Measurements from ENCODE around the gene OGN.

- TF ChIP-seq, protein P1, sequence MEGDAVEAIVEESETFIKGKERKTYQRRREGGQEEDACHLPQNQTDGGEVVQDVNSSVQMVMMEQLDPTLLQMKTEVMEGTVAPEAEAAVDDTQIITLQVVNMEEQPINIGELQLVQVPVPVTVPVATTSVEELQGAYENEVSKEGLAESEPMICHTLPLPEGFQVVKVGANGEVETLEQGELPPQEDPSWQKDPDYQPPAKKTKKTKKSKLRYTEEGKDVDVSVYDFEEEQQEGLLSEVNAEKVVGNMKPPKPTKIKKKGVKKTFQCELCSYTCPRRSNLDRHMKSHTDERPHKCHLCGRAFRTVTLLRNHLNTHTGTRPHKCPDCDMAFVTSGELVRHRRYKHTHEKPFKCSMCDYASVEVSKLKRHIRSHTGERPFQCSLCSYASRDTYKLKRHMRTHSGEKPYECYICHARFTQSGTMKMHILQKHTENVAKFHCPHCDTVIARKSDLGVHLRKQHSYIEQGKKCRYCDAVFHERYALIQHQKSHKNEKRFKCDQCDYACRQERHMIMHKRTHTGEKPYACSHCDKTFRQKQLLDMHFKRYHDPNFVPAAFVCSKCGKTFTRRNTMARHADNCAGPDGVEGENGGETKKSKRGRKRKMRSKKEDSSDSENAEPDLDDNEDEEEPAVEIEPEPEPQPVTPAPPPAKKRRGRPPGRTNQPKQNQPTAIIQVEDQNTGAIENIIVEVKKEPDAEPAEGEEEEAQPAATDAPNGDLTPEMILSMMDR (conservative IDR thresholded peaks at IDR 0.05; ENCODE audit: low read length), result no peak
- no peak for TF ChIP-seq EZH2phosphoT487 (IDR thresholded peaks at IDR 0.05; ENCODE audit: borderline replicate concordance, low read depth, low read length)
Observed at GRCh38 chr9:92446536-92446935, 42.2 kb upstream of the OGN start.
